T-helper 22 cell (primary cell): Measurements from ENCODE around the gene ACOXL.

Experiments used
- DNase-seq: peaks from one replicate; pipeline ENCODE4 v3.0.0-alpha.2; 2020; ENCODE audit warnings: low read depth

Gene ACOXL

DNA sequence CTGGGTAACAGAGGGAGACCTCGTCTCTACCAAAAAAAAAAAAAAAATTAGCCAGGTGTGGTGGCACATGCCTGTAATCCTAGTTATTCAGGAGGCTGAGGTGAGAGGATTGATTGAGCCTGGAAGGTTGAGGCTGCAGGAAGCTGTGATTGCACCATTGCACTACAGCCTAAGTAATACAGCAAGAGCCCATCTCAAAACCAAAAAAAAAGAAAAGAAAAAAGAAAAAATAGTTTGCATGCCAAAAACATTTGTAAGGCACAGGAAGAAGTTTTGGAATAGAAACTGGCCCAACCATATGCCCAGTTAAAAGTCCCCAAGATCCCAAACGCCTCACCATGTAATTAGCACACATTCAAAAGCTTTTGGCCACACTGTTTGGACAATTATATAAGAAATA, 13.4 kb upstream of the ACOXL start:
- DNase-seq = no peak

- no peak for DNase-seq
Measured at GRCh38 chr2:110720547-110720946, 11.8 kb upstream of the ACOXL start.

DNA sequence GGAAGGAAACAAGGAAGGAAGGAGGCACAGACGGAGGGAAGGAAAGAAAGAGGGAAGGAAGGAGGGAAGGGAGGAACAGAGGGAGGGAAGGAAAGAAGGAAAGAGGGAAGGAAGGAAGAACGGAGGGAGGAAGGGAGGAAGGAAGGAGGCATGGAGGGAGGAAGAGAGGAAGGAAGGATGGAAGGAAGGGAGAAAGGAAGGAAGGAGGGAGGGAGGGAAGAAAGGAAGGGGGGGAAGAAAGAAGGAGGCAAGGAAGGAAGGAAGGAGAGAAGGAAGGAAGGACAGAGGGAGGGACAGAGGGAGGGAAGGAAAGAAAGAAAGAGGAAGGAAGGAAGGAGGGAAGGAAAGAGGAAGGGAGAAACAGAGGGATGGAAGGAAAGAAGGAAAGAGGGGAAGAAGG, 7.6 kb upstream of the ACOXL start:
- DNase-seq = no peak

DNA sequence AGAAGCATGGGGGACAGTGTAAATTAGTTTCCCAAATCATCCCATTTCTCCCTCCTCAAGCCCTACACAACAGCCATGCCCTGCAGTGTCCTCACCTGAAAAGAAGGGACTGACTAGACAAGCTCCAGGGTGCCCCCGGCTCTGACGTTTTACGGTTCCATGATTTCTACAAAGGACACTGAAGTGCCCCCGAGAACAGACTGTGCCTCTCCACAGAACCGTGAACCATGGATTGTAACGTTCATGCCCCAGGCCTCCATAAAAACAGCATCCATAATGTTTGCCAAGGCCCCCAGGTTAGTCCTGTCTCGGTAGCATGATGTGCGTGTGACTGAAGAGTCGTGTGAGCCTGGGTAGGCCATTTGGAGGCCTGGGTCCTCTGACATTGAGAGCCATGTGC, 7.0 kb upstream of the ACOXL start:
- no peak for DNase-seq

DNA sequence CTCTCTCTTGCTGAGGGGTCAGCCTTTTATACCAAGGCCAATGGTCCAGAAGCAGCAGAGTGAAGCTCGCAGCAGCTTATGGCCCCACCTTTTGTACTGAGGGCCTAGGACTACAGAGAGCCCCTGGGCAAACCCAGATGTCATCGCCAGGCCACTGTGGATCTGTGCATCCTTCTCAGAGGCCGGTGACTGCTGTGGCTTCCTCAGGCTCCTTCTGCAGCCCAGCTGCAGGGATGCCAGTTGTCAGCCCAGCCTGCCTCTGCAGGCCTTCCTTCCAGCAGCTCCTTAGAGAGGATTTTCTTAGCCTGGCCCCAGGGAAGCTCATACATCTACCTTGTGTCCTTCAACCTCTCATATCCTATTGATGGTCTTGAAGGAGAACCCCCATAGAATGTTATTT, 6.5 kb upstream of the ACOXL start:
- DNase-seq = no peak

- DNase-seq = no peak
Measured at GRCh38 chr2:110726285-110726684, 6.1 kb upstream of the ACOXL start.

DNA sequence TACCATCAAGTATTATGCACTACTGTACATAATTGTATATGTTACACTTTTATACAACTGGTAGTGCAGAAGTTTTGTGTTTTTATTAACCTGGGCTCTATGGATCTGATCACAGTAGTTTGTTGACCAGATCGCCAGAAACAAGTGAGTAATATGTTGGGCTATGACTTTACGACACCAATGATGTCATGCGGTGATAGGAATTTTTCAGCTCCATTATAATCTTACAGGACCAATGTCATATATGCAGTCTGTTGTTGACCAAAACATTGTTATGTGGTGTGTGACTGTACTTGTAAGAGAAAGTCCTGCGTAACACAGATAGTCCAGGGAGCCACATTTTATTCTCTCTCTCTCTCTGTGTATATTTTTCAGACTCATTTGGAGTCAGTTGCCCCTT, 4.5 kb upstream of the ACOXL start:
- DNase-seq = no peak

GRCh38 chr2:110729106-110729505, 3.3 kb upstream of the ACOXL start:
- no peak for DNase-seq

DNA sequence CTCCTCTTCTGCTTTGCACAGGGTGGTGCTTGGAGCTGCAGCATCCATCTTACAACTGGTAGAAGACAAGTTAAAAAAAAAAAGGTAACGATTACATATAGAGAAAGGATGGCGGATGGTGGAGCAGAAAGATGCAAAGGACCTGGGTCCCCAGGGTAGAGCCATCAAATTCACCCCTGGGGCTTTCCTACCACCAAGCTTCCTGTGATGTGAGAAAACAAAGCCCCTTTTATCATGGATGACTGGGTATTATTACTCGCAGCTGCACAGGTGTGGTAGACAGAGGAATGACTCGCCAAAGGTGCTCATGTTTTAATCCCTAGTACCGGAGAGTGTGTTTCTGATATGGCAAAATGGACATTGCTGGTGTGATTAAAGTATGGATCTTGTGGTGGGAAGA, 1.3 kb upstream of the ACOXL start:
- no peak for DNase-seq

DNA sequence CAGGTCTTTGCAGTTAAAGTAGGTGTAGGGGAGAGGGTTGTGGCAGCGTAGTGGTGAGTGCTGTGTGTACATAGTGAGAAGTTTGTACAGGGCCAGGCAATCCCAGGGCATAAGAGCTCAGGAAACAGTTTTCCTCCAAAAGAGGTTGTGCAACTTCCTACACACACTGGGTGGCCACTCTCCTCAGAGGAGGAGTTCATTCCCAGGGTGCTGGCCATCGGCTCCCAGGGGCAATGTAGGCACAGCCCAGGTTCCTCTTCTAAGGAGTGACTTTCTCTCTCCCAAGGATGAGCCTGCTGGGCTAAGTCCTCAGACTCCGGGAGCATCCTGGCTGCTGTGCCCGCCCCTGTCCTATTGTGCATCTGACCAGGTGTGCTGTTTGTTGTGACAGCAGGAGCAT, 3.0 kb downstream of the ACOXL start:
- no peak for DNase-seq

- no peak for DNase-seq
Measured at GRCh38 chr2:110737783-110738182, 5.4 kb downstream of the ACOXL start.

DNA sequence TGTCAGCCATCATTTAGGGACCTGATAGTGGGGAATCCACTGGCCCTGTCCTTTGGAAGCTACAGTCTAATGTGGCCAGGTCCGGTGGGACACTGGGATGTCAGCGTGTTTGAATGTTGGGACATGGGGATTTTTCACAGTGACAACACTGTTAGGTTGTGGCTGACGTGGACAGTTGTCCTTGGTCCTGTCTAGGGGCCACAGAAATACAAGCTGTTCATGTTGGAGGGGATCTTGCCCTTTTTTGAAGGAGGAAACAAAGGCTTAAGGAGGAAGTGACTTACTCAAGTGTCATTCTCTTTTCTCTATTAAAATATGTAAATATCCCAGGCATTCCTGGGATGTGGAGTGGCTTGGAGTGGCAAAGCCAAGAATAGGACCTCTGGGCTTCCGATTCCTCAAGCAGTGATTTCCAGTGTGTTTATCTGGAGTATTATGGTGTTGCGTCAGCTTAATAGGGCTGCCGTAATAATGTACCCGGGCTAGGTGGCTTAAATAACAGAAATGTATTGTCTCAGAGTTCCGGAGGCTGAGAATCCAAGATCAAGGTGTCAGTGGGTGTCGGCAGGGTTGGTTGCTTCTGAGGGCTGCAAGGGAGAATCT, 8.5 kb downstream of the ACOXL start:
- no peak for DNase-seq

- DNase-seq = no peak
Measured at GRCh38 chr2:110741491-110741980, 9.2 kb downstream of the ACOXL start.

DNA sequence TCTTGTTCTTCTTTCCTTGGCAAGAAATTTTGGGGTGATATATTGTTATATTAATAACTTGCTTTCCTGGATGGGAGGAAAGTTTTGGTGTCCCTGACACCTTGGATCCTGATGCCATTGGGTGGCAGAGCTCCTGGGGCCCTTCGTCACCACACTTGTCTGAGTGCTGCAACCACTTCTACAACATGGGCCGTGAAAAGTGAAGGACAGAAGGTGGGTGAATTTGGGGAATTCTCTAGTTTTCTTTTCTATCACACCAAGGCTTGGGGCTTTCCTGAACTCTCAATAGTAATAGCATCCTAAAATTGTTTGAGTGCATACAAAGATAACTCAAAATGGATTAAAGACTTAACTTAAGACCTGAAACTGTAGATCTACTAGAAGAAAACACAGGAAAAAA, 10.0 kb downstream of the ACOXL start:
- DNase-seq = no peak

- no peak for DNase-seq
Measured at GRCh38 chr2:110743600-110743999, 11.2 kb downstream of the ACOXL start.

DNA sequence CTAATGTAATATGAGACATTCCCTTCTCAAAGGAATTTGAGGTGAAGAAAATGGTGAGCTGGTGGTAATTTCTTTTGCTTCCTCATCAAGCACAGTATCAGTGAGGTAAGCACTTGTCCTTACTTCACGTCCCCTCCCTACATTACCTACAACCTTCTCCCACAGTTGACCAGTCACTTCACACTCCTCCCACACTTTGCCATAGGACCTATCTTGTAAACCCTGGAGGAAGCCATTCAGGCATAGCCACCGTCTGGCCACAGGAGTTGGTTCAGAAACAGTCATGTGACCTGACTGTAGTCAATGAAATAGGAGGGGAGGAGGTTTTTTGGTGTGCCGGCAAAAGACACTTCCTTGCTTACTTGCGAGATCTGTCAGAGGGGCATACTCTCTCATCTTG, 12.1 kb downstream of the ACOXL start:
- DNase-seq = no peak

DNA sequence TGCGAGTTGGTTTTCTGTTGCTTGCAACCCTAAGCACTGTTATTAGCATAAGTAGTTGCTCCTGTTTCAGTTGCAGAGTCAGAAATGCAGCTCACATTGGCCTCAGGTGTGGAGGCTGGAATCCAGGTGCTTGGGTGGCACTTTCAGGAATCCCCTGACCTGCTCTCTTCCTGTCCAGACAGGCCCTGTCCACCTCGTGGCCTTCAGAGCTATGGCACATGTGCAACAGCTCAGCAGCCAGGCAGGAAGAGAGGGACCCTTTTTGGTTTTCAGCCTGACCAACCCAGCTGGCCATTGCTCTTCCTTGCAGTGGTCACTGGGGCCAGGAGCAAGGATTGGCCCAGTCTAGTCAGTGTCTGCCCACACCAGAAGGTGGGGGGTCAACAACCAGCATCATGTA, 12.7 kb downstream of the ACOXL start:
- no peak for DNase-seq

- DNase-seq = no peak
Measured at GRCh38 chr2:110746586-110747521, 14.5 kb downstream of the ACOXL start.

DNA sequence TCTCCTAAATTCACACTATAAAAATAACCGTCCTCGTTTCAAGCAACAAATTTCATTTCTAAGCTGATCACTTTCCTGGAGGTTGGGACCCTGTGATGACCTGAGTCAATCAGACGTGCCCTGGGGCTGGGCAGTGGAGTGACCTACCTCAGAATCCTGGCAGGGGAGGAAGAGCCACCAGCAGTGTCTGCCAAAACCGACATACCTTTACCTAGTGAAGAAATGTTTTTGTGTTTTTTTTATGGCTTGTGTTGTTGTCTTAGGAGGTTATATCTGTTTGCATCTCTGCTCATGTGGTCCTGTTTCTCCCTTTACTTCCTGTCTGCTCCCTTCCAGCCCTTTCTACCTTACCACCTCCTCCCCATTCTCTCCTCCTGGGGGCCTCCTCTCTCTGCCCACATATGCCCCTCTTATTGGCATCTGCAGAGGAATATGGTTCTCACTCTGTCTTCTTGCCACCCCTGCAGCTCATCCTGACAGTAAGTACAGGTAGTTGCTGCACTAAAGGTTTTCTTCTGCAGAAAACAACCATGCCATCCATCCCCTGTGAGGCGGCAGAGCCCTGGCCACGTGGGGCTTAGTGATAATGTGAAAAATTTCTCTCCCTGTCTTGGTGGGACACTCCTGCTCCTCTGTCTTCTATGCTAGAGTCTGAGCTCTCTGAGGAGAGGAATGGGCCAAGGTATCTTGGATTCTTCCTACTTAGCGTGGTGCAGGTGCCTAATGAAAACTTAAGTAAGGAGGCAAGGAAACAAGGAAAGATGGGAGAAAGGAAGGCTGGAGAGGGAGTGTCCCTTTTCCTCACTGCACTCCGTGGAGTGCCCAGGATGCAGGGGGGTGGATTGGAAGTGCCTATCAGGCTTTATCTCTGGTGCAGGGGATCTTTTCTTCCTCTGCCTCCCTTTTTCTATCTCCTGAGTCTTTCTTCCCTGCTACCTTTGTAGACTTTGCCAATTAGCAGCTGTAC, 15.4 kb downstream of the ACOXL start:
- DNase-seq = no peak

DNA sequence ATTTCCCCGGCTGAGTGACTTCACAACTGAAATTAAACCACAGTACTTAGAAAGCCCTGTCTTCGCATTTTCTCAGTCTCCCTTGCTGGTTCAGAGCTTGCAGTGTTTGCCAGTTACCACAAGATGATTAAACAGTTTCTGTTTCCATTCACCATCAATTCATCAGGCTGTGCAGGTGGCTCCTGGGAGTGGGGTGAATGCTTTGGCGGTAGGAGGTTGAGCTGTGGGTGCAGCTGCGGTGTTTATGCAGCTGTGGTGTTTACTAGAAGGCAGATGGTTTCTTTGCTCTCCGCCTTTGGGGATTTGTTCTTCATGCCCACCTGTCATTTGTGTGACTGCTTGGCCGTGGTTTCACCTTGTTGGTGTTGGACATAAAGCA, 16.1 kb downstream of the ACOXL start:
- peak; percentile 14 for DNase-seq

GRCh38 chr2:110751642-110752041, 19.3 kb downstream of the ACOXL start:
- DNase-seq = no peak

- no peak for DNase-seq
Measured at GRCh38 chr2:110752871-110753270, 20.5 kb downstream of the ACOXL start.
